DOHH2 (cell line): Measurements from ENCODE around the gene HMGN1.

ENCODE experiments used
- H3F3A ChIP-seq: fragments of 200-600 bp; sonication (generic), shearing (Covaris generic); 2 replicates; pipeline ENCODE4 v1.6.0; 2016; ENCODE audit warnings: antibody characterized with exemption, mild to moderate bottlenecking; ENCODE audit not compliant: control insufficient read depth, insufficient read depth
- H3K27ac ChIP-seq: fragments of 200-600 bp; sonication (generic); 2 replicates; pipeline ENCODE4 v1.5.1; 2014; ENCODE audit warnings: low read depth, mild to moderate bottlenecking, low read length, moderate library complexity
- H3K27me3 ChIP-seq: fragments of 200-600 bp; sonication (generic); 2 replicates; pipeline ENCODE4 v1.6.1; 2014; ENCODE audit warnings: mild to moderate bottlenecking, low read length, mixed read lengths; ENCODE audit not compliant: control insufficient read depth
- H3K36me3 ChIP-seq: fragments of 200-600 bp; sonication (generic); 2 replicates; pipeline ENCODE4 v1.6.1; 2014; ENCODE audit warnings: mild to moderate bottlenecking, low read length, moderate library complexity, mixed read lengths; ENCODE audit not compliant: control insufficient read depth
- H3K4me1 ChIP-seq: fragments of 200-600 bp; sonication (generic); 2 replicates; pipeline ENCODE4 v1.6.1; 2014; ENCODE audit warnings: mild to moderate bottlenecking, low read length, mixed read lengths; ENCODE audit not compliant: control insufficient read depth
- H3K4me2 ChIP-seq: fragments of 200-600 bp; sonication (generic); 2 replicates; pipeline ENCODE4 v1.6.0; 2014; ENCODE audit warnings: mild to moderate bottlenecking, low read length, moderate library complexity
- H3K4me3 ChIP-seq: fragments of 200-600 bp; sonication (generic); 2 replicates; pipeline ENCODE4 v1.5.1; 2014; ENCODE audit warnings: mild to moderate bottlenecking, low read length, mixed read lengths
- H3K79me2 ChIP-seq: fragments of 200-600 bp; sonication (generic); 2 replicates; pipeline ENCODE4 v1.6.1; 2014; ENCODE audit warnings: mild to moderate bottlenecking, low read length, mixed read lengths; ENCODE audit not compliant: control insufficient read depth
- H3K9me2 ChIP-seq: fragments of 200-600 bp; sonication (generic); replicated peaks from 2 replicates; pipeline ENCODE4 v1.6.1; 2014; ENCODE audit warnings: mild to moderate bottlenecking, low read length, mixed read lengths; ENCODE audit not compliant: control insufficient read depth
- H3K9me3 ChIP-seq: fragments of 200-600 bp; sonication (generic); 2 replicates; pipeline ENCODE4 v1.6.1; 2014; ENCODE audit warnings: antibody characterized with exemption, low read length, mixed read lengths; ENCODE audit not compliant: control insufficient read depth, insufficient read depth
- H4K20me1 ChIP-seq: fragments of 200-600 bp; sonication (generic); 2 replicates; pipeline ENCODE4 v1.6.0; 2014; ENCODE audit warnings: low read depth, mild to moderate bottlenecking, antibody characterized with exemption, low read length, moderate library complexity; ENCODE audit not compliant: control insufficient read depth, insufficient read depth
- EZH2phosphoT487 ChIP-seq: fragments of 200-600 bp; sonication (generic); IDR thresholded peaks from 2 replicates; pipeline ENCODE4 v1.6.1; 2017; ENCODE audit warnings: borderline replicate concordance, mild to moderate bottlenecking, antibody characterized with exemption, low read length, moderate library complexity, mixed read lengths
- TF ChIP-seq, protein P1 (sequence below): fragments of 200-600 bp; sonication (generic); IDR thresholded peaks from one replicate; pipeline ENCODE4 v1.5.1; 2014; ENCODE audit warnings: antibody characterized with exemption, mild to moderate bottlenecking, low read depth, low read length; ENCODE audit not compliant: poor library complexity, severe bottlenecking

Gene HMGN1

DNA sequence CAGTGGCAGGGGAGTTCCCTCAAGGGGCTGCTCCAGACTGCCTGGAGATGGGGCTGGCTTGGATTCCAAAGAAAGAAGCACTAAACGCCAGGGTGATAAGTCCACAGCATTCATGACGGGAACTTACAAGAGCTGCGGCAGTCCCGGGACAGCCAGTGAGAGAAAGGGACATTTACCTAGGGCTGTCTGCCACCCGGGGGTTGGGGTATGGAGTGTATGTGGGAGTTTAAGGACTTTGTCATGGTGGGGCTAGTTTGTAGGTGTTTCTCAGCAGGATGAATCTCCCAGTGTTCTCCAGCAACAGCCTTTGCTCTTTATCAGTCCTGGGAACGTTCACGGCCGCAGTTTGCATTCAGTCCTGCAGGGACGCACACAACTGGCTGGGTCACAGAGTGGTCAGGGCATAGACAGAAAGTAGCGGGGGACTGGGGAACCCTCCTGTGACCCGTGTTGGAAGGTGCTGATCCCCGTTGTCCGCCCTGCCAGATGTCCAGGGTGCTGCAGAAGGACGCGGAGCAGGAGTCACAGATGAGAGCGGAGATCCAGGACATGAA, 41.4 kb upstream of the HMGN1 start:
- Histone ChIP-seq H4K20me1 (no peaks in the 10 kb centered on the region), H3K36me3 (peaks cover 55% of the 10 kb centered on the region), H3K4me1 (peaks cover 26% of the 10 kb centered on the region), H3K9me2 (no peaks in the 10 kb centered on the region), H3K27me3 (no peaks in the 10 kb centered on the region), H3K4me3 (no peak overlapping the region), H3K27ac (no peak overlapping the region), H3K79me2 (peaks cover 57% of the 10 kb centered on the region), H3F3A (peaks cover 11% of the 10 kb centered on the region), H3K9me3 (no peaks in the 10 kb centered on the region), H3K4me2 (no peak overlapping the region)
- TF ChIP-seq EZH2phosphoT487 = no peak
- TF ChIP-seq, protein P1, sequence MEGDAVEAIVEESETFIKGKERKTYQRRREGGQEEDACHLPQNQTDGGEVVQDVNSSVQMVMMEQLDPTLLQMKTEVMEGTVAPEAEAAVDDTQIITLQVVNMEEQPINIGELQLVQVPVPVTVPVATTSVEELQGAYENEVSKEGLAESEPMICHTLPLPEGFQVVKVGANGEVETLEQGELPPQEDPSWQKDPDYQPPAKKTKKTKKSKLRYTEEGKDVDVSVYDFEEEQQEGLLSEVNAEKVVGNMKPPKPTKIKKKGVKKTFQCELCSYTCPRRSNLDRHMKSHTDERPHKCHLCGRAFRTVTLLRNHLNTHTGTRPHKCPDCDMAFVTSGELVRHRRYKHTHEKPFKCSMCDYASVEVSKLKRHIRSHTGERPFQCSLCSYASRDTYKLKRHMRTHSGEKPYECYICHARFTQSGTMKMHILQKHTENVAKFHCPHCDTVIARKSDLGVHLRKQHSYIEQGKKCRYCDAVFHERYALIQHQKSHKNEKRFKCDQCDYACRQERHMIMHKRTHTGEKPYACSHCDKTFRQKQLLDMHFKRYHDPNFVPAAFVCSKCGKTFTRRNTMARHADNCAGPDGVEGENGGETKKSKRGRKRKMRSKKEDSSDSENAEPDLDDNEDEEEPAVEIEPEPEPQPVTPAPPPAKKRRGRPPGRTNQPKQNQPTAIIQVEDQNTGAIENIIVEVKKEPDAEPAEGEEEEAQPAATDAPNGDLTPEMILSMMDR = no peak

GRCh38 chr21:39388811-39389155, 39.9 kb upstream of the HMGN1 start:
- Histone ChIP-seq H3K9me3 (no peaks in the 10 kb centered on the region), H3K79me2 (peaks cover 64% of the 10 kb centered on the region), H3K27ac (no peak overlapping the region), H3K36me3 (peaks cover 48% of the 10 kb centered on the region), H4K20me1 (no peaks in the 10 kb centered on the region), H3F3A (peaks cover 11% of the 10 kb centered on the region), H3K27me3 (no peaks in the 10 kb centered on the region), H3K4me1 (peaks cover 30% of the 10 kb centered on the region), H3K9me2 (no peaks in the 10 kb centered on the region), H3K4me2 (peak overlapping the region; percentile 98), H3K4me3 (peak overlapping the region; percentile 81)
- no peak for TF ChIP-seq EZH2phosphoT487
- TF ChIP-seq, protein P1 = peak; percentile 34

DNA sequence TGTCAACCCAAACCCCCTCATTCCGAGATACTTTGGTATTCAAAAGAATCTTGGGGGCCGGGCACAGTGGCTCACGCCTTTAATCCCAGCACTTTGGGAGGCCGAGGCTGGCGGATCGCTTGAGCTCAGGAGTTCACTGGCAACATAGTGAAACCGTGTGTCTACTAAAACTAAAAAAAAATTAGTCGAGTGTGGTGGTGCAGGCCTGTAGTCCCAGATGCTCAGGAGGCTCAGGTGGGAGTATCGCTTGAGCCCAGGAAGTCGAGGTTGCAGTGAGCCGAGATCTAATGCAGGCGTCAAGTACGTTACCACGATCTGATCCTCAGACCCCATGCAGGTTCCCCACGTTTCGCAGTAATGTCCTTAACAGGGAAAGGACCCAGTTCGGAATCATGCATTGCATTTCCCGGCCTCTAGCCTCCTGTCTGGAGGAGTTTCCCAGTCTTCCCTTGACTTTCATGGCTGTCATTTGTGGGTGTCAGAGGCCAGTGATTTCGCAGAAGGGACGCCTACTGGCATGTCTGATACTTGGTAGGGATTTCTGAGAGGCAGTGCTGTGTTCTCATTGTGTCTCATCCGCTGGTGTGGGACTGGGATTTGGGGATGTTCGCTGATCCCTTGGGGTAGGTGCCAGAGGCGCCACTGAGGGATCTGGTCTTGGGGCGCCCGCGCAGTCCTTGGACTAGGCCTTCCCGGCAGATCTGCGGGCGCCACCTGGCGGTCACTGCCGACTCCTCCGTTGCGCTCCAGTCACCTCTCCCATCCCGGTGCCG, 39.3 kb upstream of the HMGN1 start:
- Histone ChIP-seq H3K27ac (peak overlapping the region; percentile 82), H4K20me1 (no peaks in the 10 kb centered on the region), H3K4me1 (peaks cover 30% of the 10 kb centered on the region), H3K4me3 (peak overlapping the region; percentile 81), H3K36me3 (peaks cover 44% of the 10 kb centered on the region), H3K27me3 (no peaks in the 10 kb centered on the region), H3K79me2 (peaks cover 64% of the 10 kb centered on the region), H3K4me2 (peak overlapping the region; percentile 98), H3F3A (peaks cover 11% of the 10 kb centered on the region), H3K9me2 (no peaks in the 10 kb centered on the region), H3K9me3 (no peaks in the 10 kb centered on the region)
- TF ChIP-seq, protein P1 = peak; percentile 93
- no peak for TF ChIP-seq EZH2phosphoT487
